Measurements from ENCODE around the gene CHID1. TPM values are rescaled to one million over a fixed set of nuclear protein-coding genes. Genes with fewer than 3 reads are reported as not detected.

The CHID1 gene
- total and polyA plus RNA-seq, 3 donors from 2014 or later, result 134 to 176 (median 146) TPM

DNA sequence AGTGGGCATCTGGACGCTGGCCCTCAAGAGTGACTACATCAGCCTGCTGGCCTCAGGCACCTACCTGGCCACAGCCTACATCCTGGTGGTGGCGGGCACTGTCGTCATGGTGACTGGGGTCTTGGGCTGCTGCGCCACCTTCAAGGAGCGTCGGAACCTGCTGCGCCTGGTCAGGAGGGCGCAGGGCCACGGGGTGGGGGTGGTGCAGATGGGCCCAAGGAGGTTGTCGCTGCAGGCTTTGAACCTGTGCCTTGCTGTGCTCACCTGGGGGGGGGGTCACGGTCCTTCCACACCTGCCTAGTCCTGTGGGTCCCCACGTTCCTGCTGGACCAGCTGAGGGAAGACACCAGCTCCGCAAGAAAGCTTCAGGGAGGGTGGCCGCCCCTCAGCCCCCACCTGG, 74.3 kb downstream of the CHID1 start:
- TF ChIP-seq POLR2A (IDR thresholded peaks at IDR 0.05), result no peak
- TF ChIP-seq, protein P1, sequence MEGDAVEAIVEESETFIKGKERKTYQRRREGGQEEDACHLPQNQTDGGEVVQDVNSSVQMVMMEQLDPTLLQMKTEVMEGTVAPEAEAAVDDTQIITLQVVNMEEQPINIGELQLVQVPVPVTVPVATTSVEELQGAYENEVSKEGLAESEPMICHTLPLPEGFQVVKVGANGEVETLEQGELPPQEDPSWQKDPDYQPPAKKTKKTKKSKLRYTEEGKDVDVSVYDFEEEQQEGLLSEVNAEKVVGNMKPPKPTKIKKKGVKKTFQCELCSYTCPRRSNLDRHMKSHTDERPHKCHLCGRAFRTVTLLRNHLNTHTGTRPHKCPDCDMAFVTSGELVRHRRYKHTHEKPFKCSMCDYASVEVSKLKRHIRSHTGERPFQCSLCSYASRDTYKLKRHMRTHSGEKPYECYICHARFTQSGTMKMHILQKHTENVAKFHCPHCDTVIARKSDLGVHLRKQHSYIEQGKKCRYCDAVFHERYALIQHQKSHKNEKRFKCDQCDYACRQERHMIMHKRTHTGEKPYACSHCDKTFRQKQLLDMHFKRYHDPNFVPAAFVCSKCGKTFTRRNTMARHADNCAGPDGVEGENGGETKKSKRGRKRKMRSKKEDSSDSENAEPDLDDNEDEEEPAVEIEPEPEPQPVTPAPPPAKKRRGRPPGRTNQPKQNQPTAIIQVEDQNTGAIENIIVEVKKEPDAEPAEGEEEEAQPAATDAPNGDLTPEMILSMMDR (IDR thresholded peaks at IDR 0.05), result no peak
- DNase-seq, result no peak
- no peak overlapping the region for H3K4me3 ChIP-seq
- H3K4me1 ChIP-seq, result peaks cover 32% of the 10 kb centered on the region
- no peaks in the 10 kb centered on the region for H3K36me3 ChIP-seq (ENCODE audit: low read depth, missing control alignments)
- no peaks in the 10 kb centered on the region for H3K9me3 ChIP-seq
- no peak overlapping the region for H3K27ac ChIP-seq
- WGBS, 2 donors, result 87 to 95% methylated on average over 12 to 14 of the region's 14 CpGs
- no peaks in the 10 kb centered on the region for H3K27me3 ChIP-seq
- intact Hi-C loops (cut with DNase I; ENCODE audit: low total_unique reads), result no loop called here

DNA sequence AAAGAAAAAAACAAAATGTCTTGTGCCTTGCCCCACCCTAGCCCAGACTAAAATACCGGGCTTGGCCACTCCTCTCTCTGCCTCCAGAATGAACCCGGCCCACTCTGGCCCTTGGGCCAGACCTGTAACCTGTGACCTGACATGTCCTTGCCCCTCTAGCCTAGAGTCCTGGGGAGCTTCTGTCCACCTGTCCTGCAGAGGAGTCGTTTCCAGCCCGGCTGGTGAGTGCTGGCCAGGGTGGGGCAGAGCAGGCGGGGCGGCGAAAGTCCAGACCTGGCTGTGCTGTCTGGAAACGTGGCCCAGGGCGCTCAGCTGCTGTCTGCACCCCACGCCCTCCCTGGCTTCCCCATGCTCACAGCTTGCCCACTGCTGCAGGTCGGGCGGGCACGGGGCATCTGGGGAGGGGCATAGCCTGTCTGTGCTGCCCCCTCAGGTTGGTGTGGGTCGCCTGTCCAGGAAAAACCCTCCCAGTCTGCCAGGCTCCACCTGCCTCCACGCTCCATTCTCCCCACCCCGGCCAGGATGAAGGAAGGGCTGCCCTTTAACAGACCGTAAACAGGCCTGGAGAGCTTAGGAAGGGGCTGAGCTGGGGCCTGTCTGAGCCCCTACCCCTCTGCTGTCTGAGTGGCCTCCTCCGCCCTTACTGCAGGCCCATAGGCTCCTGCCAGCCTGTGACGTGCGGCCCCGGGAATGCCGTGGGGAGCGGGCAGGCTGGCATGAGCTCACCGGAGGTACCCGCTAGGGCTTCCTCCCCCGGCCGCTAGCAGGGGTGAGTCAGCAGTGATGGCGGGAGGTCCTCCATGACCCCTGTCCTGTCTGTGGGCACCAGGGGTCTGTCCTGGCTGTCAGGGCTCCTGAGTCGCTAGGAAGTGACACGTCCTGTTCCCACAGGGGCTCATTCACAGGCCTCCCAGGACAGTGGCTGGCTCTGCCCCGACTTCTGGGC, 76.0 kb downstream of the CHID1 start:
- DNase-seq, result peak; percentile 73

DNA sequence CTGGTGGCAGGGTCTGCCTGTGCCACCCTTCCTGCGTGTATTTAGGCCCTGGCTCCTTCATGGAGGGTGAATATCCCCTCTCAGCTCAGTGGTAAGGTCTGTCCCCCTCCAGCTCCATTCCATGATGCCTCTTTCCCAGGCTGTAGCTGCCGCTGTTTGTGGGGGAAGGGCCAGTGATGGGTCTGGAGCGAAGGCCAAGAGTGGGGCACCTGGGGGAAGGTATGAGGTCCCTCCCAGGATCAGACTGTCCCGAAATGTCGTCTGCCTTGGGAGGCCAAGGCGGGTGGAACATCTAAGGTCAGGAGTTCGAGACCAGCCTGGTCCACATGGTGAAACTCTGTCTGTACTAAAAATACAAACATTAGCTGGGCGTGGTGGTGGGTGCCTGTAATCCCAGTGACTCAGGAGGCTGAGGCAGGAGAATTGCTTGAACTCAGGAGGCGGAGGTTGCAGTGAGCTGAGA, 76.7 kb downstream of the CHID1 start:
- 51 to 58% methylated on average over 6 to 9 of the region's 9 CpGs for WGBS, 2 donors
- H3K9me3 ChIP-seq, result no peaks in the 10 kb centered on the region
- peak overlapping the region; percentile 55 to 81 for H3K27ac ChIP-seq
- no peaks in the 10 kb centered on the region for H3K27me3 ChIP-seq
- TF ChIP-seq, protein P1 (IDR thresholded peaks at IDR 0.05), result no peak
- no peak for TF ChIP-seq POLR2A (IDR thresholded peaks at IDR 0.05)
- peak overlapping the region in 1 of 2 donors; percentile 76 for H3K4me3 ChIP-seq
- no peaks in the 10 kb centered on the region for H3K36me3 ChIP-seq (ENCODE audit: low read depth, missing control alignments)
- intact Hi-C loops (cut with DNase I; ENCODE audit: low total_unique reads), result no loop called here
- DNase-seq, result no peak
- peaks cover 47% of the 10 kb centered on the region for H3K4me1 ChIP-seq

More for the DNA sequence above, 76.0 kb downstream of the CHID1 start:
- intact Hi-C loops (cut with DNase I; ENCODE audit: low total_unique reads), result no loop called here
- TF ChIP-seq, protein P1 (IDR thresholded peaks at IDR 0.05), result no peak
- TF ChIP-seq POLR2A (IDR thresholded peaks at IDR 0.05), result no peak
- H3K4me1 ChIP-seq, result peaks cover 42% of the 10 kb centered on the region
- no peaks in the 10 kb centered on the region for H3K9me3 ChIP-seq
- 44 to 53% methylated on average over 8 to 31 of the region's 31 CpGs for WGBS, 2 donors
- H3K36me3 ChIP-seq (ENCODE audit: low read depth, missing control alignments), result no peaks in the 10 kb centered on the region
- H3K4me3 ChIP-seq, result peak overlapping the region in 1 of 2 donors; percentile 76
- no peaks in the 10 kb centered on the region for H3K27me3 ChIP-seq
- peak overlapping the region; percentile 39 to 71 for H3K27ac ChIP-seq

DNA sequence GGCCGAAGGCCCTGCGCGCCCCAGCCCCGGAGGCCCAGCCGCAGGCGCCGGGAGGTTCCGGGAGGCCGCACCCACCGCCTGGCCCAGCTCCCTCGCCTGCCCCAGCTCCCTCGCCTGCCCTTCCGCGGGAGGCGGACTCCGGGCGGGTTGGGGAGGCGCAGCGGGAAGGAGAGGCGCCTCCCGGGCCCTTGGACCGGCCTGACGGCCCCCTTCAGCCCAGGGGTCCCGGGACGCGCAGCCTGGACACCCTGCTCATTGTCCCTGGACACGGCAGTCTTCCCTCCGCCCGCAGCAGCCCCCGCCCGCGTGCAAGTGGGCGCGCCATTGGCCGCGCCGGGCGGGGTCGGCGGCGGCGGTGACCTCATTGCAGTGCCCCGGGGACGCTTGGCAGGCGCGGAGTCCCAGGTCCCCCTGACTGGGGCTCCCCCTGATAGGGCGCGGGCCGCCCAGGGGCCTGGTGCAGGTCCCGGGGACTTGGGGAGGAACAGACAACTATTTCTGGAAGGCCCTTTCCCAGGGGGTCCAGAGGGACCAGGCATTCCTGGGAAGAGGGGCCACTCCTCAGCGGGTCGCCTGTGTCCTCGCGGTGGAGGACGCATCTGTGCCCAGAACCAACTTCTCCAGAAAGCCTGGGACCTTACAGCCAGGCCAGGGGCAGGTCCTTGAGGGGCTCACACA, 77.4 kb downstream of the CHID1 start:
- H3K4me1 ChIP-seq, result peaks cover 47% of the 10 kb centered on the region
- TF ChIP-seq POLR2A (IDR thresholded peaks at IDR 0.05), result no peak
- TF ChIP-seq, protein P1 (IDR thresholded peaks at IDR 0.05), result no peak
- H3K27me3 ChIP-seq, result no peaks in the 10 kb centered on the region
- H3K4me3 ChIP-seq, result peak overlapping the region; percentile 60 to 76
- no peaks in the 10 kb centered on the region for H3K36me3 ChIP-seq (ENCODE audit: low read depth, missing control alignments)
- no peaks in the 10 kb centered on the region for H3K9me3 ChIP-seq
- DNase-seq, result no peak
- 0% methylated on average over 44 of the region's 55 CpGs; no CpG with 5 or more reads in 1 of the 2 donors for WGBS, 2 donors
- peak overlapping the region; percentile 55 to 81 for H3K27ac ChIP-seq
- intact Hi-C loops (cut with DNase I; ENCODE audit: low total_unique reads), result no loop called here
